ENCODE data around the gene UTS2R.

The UTS2R gene

DNA sequence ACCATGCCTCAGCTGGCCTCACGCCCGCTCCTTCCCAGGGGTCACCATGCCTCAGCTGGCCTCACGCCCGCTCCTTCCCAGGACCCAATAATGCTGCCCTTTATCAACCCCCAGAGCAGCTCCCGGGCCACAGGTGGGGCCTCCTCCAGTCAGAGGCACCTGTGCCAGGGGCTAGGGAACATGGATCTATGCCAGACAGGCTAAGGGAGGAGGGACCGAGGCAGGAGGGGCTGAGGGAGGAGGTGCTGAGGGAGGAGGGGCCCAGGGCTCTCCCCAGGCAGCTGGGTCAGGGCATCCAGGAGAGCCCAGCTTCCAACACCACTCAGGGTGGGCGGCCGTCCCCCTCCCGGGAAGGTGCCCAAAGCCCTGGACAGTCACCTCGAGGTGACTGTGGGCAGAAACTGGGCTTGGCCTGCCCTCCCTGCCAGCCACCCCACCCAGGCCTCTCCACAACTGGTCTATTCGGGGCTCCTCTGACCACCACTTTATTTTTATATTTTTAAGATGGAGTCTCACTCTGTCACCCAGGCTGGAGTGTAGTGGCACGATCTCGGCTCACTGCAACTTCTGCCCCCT lies 19.4 kb downstream of the UTS2R start:
- no peak for DNase-seq

DNA sequence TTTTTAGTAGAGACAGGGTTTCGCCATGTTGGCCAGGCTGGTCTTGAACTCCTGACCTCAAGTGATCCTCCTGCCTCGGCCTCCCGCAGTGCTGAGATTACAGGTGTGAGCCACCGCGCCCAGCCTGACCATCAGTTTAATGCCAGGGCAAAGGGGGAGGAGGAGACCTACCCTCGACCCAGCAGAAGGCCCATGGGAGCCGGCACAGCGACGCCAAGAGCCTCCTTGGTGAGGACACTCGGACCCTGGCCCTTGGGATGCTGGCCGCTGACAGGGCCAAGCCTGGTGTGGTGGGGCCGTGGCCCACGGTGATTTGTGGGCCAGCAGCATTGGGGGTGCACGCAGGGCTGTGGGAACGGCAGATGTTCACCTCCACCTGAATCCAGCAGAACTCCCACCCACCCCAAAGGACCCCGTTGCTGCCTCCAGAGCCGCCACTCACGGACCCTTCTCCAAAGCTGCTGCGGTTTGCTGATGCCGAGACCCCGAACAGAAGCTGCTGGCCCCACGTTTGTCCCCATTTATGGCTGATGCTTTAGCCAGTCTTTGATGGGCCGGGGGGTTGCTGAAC lies 20.0 kb downstream of the UTS2R start:
- no peak for DNase-seq

DNA sequence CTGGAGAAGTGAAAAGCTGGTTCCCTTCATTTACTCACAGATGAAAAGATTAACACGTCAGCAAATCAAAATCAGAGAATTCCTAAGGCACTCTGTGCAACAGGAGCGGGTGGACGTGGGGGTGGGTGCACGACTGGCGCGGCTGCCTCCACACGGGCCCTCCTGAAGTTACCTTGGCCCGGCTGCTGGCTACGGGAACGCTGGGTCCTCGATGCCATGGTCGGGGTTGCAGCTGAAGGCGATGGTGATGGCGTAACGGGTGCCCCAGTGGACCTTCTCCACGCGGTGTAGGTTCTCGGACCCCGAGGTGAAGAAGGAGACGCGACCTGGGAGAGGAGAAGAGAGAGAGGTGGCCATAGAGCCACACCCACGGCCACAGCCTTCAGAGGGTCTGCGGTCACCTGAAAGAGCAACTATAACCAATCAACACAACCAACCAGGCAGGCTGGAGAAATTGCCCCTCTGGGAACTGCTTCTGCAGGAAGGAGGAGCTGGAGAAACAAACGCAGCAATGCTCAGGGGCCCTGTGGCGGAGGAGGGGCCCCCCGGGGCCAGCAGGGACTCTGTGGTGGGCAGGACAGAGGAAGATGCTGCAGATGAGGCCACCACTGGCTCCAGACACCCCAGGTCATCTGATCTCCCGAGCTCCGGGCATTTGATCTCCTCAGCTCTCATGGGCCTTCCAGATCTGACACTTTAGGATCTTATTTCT lies 20.8 kb downstream of the UTS2R start:
- DNase-seq: no peak

DNA sequence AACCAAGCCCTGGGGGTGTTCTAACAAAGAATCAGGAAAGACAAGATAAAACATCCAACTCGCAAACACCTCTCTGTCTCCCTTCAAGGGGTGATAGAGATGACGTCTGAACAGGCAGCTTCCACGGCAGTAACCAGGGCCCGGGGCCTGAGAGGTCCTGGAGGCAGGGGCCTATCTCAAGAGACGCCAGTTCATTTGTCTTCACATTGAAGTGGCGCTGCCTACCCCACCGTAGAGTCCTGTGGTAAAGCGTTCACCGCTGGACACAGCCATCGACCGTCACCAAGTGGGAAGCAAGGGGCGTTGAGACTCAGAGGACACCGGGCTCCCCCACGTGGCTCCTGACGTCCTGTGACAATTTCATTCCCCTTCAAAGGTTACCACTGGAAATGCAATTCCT lies 21.4 kb downstream of the UTS2R start:
- DNase-seq: no peak

DNA sequence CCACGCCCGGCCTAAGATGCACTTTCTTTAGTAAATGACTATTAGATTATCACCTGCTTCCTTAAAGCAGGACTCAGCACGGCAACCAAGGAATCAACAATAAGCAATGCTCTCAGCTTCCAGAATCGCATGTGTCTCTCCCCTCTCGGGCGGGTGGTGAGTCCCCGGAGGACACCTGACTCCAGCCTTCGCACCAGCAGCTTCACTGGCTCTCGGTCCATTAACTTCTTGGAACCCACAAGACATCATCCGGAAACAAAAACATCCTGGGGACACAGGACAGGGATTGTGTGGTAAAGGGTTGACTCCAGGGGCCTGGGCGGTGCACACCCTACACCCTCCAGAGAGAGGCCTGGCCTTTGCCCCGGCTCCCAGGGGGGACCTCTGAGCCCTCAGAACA lies 22.7 kb downstream of the UTS2R start:
- no peak for DNase-seq

DNA sequence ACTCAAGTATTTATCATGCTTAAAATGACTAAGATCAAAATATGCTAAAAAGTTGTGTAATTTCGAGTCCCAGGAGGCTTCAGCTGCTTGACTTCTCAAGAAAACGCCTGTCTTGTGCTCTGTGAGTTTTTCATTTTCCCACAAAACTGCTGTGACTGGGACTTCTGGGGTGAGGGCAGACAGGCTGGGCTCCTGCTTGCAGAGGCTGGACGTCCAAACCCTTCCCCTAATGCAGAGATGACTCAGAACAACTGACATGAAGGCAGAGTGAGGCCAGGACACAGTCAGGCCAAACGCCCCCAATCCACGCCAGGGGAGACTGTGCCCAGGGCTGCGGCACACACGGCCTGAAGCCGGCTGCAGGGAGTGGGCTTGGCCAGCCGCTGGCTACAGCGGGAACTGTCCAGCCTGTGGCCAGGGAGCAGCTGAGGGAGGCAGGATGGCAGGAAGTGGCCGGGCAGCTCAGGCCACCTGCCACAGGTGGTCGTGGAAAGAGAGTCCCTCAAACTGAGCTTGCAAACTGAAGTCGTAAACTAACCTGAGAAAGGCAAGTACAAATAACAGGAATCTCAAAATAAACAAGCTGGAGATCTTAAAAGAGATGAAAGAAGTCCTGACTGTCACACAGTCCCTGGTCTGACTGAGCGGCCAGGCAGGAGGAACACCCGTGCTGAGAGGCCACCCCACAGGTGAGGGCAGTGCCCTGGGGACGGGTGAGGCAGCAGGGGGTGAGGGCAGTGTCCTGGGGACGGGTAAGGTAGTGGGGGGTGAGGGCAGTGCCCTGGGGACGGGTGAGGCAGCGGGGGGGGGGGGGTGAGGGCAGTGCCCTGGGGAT lies 25.3 kb downstream of the UTS2R start:
- peak; percentile 45 for DNase-seq

DNA sequence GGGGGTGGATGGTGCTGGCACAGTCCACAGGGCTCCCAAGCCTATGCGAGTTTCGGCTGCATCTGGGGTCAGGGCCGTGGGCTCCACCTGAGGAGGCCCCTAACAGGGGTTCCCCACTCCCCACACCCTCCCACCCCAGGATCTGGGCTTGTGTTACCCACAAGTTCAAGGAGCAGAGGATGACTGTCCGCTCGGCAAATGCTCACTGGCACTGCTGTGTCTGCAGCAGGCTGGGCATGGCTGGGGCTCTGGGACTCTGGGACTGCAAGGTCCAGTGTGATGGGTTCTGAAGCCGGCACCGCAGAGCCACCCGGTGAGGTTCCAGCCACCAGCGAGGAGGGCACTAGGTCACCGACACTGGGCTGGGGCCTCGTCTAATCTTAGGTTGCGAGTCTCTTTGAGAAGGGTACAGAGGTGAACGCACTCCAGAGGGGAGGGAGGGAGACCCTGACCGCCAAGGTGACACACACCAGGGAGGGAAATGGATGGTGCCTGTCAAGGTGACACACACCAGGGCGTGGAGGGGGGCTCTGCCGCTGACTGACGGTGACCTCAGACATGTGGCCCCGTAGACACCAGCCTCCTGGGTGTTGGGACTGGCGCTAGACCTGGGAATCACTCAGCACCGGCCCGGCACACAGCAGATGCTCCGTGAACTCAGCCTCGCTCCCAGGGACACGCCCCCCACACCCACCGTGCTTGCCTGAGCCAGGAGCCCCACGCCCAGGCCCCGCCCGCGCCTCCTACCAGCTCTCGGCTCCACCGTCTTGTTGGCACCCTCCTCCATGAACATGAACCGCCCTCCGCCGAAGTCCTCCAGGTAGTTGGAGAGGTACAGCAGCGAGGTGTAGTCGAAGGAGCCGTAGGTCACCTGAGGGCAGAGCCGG lies 26.1 kb downstream of the UTS2R start:
- DNase-seq: no peak

DNA sequence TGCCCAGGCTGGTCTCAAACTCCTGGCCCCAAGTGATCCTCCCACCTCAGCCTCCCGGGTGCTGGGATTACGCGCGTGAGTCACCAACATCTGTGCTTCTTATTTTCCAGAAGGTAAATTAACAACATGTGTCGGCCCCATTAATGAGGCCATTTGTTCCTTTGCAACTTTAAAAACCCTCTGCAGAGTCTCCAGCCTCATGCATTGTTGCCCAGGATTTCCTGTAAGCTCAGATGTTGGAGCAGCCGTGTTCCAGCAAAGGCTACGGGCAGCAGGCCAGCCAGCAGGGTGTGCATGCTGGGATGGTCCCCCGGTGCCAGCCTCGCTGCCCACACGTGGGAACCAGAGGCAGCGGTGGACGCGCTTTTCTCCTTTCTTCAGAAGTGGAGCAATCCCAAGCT lies 27.5 kb downstream of the UTS2R start:
- DNase-seq: no peak

DNA sequence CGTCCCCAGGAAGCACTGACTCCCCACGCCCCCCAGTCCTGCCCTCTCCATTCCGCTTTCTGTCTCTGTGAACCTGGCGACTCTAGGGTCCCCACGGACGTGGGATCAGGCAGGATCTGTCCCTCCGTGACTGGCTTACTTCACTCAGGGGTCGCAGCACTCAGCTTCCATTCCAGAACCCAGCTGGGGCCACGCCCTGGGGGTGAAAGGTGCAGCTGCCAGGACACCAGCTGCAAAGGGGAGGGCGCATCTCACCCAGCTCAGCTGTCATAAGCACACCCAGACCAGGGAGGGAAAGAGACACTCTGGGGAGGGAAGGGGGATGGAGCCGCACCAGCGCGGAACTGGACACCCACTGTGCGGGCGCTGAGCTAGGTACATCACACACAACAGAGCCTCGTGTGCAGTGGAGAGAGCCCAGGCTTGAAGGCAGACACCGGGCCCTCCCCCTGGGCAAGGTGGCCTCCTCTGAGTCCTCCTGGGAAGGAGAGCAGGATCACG lies 28.1 kb downstream of the UTS2R start:
- no peak for DNase-seq

DNA sequence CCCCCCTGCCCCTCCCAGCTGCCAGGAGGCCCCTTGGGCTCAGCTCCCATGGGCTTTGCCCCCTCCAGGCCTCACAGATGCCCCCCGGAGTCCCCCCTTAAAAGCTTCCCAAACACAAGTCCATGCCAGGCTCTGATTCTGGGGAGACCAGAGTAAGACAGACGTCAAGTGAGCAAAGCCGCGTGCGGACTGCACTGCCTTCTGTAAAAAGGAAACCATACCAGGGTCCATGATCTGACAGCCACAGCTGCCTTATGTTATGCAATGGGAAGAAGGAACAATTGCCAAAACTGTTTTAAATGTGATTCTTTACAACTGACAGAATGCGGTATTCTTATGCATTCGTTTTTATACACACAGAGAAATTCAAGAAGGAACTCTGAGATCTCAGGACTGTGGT lies 28.6 kb downstream of the UTS2R start:
- DNase-seq: peak; percentile 68

DNA sequence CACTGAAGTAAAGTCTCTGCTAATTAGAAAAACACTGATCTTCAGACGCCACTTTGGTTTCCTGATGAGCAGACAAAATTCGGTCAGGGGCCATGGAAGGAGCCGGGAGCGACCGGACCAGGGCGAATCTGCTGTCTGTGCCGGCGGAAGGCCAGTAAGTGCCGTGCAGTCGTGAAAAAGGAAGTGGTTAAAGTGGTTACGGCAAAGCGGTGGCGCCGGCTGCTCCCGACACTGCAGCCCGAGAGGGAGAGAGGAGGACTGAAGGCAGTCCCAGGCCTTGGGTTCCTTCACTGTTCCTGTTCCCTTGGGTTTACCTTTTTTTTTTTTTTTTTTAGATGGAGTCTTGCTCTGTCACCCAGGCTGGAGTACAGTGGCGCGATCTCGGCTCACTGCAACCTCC lies 29.3 kb downstream of the UTS2R start:
- peak; percentile 79 for DNase-seq

DNA sequence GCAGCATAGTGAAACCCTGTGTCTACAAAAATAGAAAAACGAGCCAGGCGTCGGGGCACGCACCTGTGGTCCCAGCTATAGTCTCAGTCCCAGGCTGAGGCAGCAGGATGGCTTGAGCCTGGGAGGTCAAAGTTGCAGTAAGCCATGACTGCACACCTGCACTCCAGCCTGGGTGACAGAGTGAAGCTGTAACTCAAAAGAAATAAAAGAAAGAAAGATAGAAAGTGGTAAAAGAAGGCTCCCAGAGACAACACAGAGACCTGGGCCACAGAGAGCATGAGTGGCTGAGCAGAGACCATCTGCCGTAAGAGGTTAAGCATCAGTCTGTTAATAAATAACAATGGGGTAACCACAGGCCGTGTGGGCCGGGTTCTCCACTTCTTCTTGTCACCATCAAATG lies 31.3 kb downstream of the UTS2R start:
- DNase-seq: no peak

DNA sequence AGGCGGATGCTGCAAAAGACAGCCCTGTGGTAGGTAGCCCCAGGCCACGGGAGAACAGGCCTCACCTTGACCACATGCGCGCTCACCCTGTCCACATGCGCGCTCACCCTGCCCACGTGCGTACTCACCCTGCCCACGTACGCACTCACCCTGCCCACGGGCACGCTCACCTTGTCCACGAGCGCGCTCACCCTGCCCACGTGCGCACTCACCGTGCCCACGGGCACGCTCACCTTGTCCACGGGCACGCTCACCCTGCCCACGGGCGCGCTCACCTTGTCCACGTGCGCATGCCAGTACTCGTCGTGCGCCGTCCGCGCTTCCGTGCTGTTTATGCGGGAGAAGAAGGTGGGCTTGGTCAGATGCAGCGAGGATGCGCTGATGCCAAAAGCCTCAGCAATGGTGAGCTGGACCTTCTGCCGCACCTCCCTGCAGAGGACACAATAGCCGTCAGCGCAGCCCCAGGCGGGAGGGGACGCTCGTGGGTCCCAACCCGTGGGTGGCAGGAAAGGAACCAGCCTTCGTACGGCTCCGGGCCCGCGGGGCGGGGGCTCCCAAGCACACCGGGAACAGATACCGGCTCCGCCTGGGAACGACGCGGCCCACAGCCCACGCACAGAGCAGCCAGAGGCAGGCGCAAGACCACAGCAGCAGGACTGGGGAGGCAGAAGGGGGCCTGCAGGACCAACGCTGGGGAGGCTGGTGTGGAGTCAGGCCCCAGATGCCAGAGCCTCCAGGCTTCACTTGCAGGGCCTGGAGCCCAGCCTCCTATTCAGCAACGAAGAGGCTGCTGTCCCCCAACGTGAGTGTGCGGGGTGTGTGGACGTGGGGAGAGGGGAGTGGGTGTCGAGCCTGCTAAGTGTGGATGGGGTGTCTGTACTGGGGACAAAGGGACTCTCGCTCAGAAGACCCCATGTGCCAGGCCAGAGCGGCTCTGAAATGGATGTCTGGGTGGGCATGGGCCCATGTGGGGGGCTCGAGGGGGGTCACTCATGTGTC lies 32.4 kb downstream of the UTS2R start:
- DNase-seq: no peak

DNA sequence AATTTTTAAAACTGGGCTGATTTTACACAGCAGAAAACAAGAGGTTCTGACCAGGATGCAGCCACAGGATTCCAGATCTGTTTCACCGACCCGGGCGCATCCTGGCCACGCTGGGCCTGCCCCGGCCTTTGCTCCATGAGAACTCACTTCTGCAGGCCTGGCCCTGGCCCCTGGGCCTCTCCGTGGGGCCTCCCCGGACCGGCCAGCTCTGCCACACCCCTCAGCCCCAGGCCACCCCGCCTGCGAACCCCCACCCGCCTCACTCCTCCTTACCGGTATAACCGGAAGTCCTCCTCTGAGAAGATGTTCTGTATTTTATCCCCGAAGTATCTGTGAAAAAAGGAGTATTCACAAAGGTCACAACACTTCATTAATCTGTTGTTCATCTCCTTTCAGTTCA lies 33.5 kb downstream of the UTS2R start:
- no peak for DNase-seq

DNA sequence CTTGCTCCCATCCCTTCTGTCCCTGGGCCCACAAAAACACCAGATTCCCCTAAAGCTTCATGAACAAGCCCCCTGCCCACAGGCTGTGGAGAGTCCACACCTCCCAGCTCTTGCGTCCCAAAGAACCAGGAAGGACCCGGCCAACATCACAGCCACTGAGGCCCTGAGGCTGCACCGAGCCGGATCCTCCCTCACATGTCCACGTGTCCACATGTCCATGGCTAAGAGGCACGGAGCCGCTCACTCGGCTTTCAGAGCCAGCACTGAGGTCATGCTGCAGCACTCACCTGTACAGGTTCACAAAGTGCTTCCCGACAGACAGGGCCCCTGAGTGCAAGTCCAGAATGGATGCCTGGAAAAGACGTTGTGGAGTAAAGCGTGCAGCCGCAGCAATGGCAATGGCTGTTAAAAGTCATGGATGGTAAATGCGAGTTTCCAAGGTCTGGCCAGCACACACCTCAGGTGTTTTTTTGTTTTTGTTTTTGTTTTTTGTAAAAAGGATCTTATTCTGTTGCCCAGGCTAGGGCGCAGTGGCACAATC lies 34.6 kb downstream of the UTS2R start:
- DNase-seq: no peak

DNA sequence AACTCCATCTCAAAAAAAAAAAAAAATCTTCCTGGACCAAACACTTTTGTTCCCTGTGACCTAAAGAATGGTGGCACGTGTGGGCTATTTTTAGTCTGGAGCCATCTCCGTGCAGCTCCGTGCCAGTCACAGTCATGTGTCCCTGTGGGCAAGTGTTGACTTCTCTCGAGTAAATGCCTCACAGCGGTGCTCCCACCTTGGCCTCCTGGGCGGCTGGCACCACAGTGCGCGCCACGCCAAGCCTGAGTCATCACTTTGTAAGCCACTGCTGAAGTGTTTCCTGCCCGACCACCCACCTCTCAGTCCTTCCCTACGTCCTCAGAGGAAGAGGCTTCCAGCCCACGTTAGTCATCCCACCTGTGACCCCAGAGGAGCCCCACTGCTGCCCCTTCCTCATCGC lies 35.7 kb downstream of the UTS2R start:
- peak; percentile 52 for DNase-seq

DNA sequence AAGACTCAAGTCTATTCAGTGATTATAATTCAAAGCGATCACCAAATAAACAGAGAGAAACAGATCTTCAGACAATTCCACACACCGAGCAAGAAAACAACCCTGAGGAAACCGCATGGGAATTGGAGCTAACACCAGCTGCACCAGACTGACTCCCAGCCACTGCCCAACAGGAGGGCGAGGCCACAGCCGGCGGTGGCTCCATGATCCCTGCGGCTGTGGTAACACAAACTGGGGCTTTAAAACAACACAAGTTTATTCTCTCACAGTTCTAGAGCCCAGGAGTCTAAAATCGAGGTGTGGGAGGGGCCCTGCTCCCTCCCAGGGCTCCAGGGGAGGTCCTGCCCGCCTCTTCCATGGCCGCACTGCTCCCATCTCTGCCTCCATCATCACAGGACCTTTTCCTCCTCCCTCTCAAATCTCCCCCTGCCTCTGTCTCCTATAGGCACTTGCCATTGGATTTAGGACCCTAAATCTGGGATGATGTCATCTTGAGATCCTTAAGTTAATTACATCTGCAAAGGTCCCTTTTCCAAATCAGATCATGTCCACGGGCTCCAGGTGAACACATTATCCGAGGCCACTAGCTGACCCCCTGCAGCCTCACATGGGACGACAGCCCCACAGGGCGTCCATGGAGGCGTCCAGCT lies 36.8 kb downstream of the UTS2R start:
- no peak for DNase-seq

DNA sequence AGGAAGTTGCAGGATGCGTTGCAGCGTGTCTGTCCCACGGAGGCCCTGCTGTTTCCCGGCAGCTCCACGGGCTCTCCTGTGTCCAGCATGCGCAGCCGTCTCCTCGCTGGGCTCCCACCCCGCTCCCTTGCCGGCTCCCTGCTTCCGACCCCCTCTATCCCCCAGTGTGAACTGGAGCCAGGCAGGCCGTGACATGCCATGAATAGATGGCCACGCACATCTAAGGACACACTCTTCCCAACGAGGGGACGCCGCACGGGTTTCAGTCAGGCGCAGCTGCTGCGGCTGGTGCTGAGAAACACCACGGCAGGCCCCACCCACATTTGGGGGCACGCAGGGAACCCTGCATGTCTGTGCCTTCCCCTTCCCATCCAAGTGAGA lies 37.4 kb downstream of the UTS2R start:
- DNase-seq: no peak

DNA sequence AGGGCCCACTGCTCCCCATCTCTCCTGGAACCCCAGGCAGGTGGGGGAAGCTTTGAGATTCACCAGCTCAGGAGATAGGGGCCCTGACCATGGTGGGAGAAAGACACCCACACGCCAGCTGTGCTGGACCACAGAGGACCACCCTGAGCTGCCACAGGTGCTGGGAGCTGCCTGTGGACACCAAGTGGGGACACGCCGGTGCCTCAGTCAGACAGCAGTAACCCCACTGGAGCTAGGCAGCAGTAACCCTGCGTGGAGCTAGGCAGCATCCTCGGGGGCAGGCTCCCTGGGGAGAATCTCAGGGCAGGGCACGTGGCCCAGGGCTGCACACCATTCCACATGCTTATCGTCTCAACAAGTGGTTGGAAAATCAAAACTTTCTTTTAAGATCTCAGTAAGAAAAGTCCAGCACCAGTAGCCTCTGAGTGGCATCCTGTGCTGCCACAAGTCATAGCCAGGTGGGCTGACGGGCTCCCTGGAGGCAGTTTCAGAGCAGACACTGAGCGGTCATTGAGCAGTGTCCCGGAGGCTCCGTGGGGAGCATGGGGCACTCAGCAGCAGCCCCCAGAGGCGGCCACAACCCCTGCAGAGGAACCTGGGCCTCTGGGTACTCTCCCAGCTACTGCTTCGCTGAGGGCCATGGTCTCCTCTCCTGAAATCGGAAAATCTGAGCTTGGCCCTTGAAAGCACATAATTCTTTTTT lies 38.6 kb downstream of the UTS2R start:
- DNase-seq: no peak

Measured in suppressor macrophage treated with lipopolysaccharide for 4 hours (primary cell).